Activated CD8-positive, alpha-beta T cell treated with anti-CD3 and anti-CD28 coated beads for 36 hours (primary cell): ENCODE data around the gene PCDHGB3. TPM values are rescaled to one million over a fixed set of nuclear protein-coding genes. Genes with fewer than 3 reads are reported as not detected.

ENCODE experiments used
- ATAC-seq: fragments of 200-7000 bp; cut with Tn5 transposase; one replicate; pipeline ENCODE4 v1.10.0; 2021; ENCODE audit warnings: mild to moderate bottlenecking, moderate library complexity
- CTCF ChIA-PET: fragments of 350-600 bp; sonication (Branson Sonifier 250); formaldehyde crosslinking; loops from one replicate; lab custom pipeline; 2021; ENCODE audit warnings: antibody characterized with exemption; lab: Charles Lee
- POLR2A ChIA-PET: fragments of 350-600 bp; sonication (Branson Sonifier 250); formaldehyde crosslinking; loops from one replicate; lab custom pipeline; 2021; ENCODE audit warnings: antibody characterized with exemption; lab: Charles Lee
- DNase-seq: peaks from one replicate; pipeline ENCODE4 v3.0.0-alpha.2; 2020
- H3K27ac Mint-ChIP-seq: one replicate; pipeline ENCODE4 v1.8.0; 2021; ENCODE audit warnings: mild to moderate bottlenecking, mixed read lengths
- H3K27me3 Mint-ChIP-seq: one replicate; pipeline ENCODE4 v1.8.0; 2021; ENCODE audit warnings: mixed read lengths
- H3K36me3 Mint-ChIP-seq: one replicate; pipeline ENCODE4 v1.8.0; 2021; ENCODE audit warnings: low read depth, mixed read lengths
- H3K4me1 Mint-ChIP-seq: one replicate; pipeline ENCODE4 v1.8.0; 2021; ENCODE audit warnings: low read depth, mixed read lengths
- H3K4me3 Mint-ChIP-seq: one replicate; pipeline ENCODE4 v1.8.0; 2021; ENCODE audit warnings: mild to moderate bottlenecking, moderate library complexity, mixed read lengths
- H3K9me3 Mint-ChIP-seq: one replicate; pipeline ENCODE4 v1.8.0; 2021; ENCODE audit warnings: mixed read lengths
- intact Hi-C: fragments of 100-400 bp; cut with micrococcal nuclease; formaldehyde crosslinking; loops from one replicate; pipeline ENCODE4 v1.10.0; 2022
- total RNA-seq, 2 experiments: library from RNA; stranded (reverse); gene quantifications; one replicate each; pipeline ENCODE4 v1.2.3, GENCODE V29; 2021
- TF ChIP-seq, protein P1 (sequence below): fragments of 200-600 bp; IDR thresholded peaks from one replicate; pipeline ENCODE4 v1.8.0; 2022; ENCODE audit warnings: antibody characterized with exemption, mild to moderate bottlenecking

The PCDHGB3 gene
- total RNA-seq, 2 experiments from 2014 or later = 0.07 to 0.16 TPM

DNA sequence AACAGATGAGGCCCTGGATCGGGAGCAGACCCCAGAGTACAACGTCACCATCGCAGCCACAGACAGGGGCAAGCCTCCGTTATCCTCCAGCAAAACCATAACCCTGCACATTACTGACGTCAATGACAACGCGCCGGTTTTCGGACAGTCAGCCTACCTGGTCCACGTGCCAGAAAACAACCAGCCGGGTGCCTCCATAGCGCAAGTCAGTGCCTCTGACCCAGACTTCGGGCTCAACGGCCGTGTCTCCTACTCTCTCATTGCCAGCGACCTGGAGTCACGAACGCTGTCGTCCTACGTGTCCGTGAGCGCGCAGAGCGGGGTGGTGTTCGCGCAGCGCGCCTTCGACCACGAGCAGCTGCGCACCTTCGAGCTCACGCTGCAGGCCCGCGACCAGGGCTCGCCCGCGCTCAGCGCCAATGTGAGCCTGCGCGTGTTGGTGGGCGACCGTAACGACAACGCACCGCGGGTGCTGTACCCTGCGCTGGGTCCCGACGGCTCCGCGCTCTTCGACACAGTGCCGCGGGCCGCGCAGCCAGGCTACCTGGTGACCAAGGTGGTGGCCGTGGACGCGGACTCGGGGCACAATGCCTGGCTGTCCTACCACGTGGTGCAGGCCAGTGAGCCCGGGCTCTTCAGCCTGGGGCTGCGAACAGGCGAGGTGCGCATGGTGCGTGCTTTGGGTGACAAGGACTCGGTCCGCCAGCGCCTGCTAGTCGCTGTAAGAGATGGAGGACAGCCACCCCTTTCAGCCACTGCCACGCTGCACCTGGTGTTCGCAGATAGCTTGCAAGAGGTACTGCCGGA lies 49.2 kb downstream of the PCDHGB3 start:
- TF ChIP-seq, protein P1, sequence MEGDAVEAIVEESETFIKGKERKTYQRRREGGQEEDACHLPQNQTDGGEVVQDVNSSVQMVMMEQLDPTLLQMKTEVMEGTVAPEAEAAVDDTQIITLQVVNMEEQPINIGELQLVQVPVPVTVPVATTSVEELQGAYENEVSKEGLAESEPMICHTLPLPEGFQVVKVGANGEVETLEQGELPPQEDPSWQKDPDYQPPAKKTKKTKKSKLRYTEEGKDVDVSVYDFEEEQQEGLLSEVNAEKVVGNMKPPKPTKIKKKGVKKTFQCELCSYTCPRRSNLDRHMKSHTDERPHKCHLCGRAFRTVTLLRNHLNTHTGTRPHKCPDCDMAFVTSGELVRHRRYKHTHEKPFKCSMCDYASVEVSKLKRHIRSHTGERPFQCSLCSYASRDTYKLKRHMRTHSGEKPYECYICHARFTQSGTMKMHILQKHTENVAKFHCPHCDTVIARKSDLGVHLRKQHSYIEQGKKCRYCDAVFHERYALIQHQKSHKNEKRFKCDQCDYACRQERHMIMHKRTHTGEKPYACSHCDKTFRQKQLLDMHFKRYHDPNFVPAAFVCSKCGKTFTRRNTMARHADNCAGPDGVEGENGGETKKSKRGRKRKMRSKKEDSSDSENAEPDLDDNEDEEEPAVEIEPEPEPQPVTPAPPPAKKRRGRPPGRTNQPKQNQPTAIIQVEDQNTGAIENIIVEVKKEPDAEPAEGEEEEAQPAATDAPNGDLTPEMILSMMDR = no peak
- Mint-ChIP-seq H3K4me3 (no peak overlapping the region), H3K4me1 (peaks cover 13% of the 10 kb centered on the region), H3K27ac (no peak overlapping the region), H3K9me3 (peaks cover 35% of the 10 kb centered on the region), H3K27me3 (peaks cover 72% of the 10 kb centered on the region), H3K36me3 (peaks cover 35% of the 10 kb centered on the region)
- no peak for ATAC-seq
- ChIA-PET POLR2A (no interaction called here), CTCF (interaction anchor here (0.9 to 6.5 kb wide), 9 partner anchors 11 to 145 kb away, joined by 3 to 71 read pairs (median 10); partner anchors contain the start of genes PCDHGA12, PCDHGC3 and PCDHGC4)
- intact Hi-C loops = no loop called here
- no peak for DNase-seq

GRCh38 chr5:141420855-141421488 lies 50.9 kb downstream of the PCDHGB3 start, which contains the start of gene PCDHGA11:
Gene PCDHGA11, plus strand, starts transcription at chr5:141421051. Its CDS starts 177 bp downstream, at chr5:141421228.
- Mint-ChIP-seq H3K4me1 (peaks cover 8% of the 10 kb centered on the region), H3K36me3 (peaks cover 28% of the 10 kb centered on the region), H3K27ac (no peak within 1 kb of the TSS), H3K9me3 (peaks cover 28% of the 10 kb centered on the region), H3K4me3 (peak within 1 kb of the TSS; percentile 74), H3K27me3 (peaks cover 72% of the 10 kb centered on the region)
- peak; percentile 69 for DNase-seq
- CTCF ChIA-PET = interaction anchor here (0.6 to 6.5 kb wide), 41 partner anchors 8 to 234 kb away, joined by 3 to 71 read pairs (median 4); partner anchors contain the start of genes PCDHB9, PCDHGA1, PCDHGA10 and PCDHGA12
- intact Hi-C loops = no loop called here
- POLR2A ChIA-PET = no interaction called here
- peak; percentile 61 for ATAC-seq
- TF ChIP-seq, protein P1 = peak; percentile 76

DNA sequence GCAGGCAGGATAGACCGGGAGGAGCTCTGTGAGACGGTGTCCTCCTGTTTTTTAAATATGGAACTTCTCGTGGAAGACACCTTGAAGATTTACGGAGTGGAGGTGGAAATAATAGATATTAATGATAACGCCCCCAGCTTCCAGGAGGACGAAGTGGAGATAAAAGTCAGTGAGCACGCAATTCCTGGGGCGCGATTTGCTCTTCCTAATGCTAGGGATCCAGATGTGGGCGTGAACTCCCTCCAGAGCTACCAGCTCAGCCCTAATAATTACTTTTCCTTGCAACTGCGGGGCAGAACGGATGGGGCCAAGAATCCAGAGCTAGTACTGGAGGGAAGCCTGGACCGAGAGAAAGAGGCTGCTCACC lies 51.4 kb downstream of the PCDHGB3 start:
- intact Hi-C loops = no loop called here
- DNase-seq (no peak), ATAC-seq (no peak)
- peaks cover 73% of the 10 kb centered on the region for H3K27me3 Mint-ChIP-seq
- ChIA-PET CTCF (interaction anchor here (0.8 to 6.5 kb wide), 39 partner anchors 8 to 566 kb away, joined by 3 to 71 read pairs (median 4); partner anchors contain the start of genes PCDHA10, PCDHB9, PCDHGA1 and PCDHGA10), POLR2A (no interaction called here)
- H3K4me3 Mint-ChIP-seq = peak overlapping the region; percentile 74
- no peak overlapping the region for H3K27ac Mint-ChIP-seq
- TF ChIP-seq, protein P1 = no peak
- H3K4me1 Mint-ChIP-seq = peaks cover 8% of the 10 kb centered on the region
- peaks cover 28% of the 10 kb centered on the region for H3K9me3 Mint-ChIP-seq
- H3K36me3 Mint-ChIP-seq = peaks cover 28% of the 10 kb centered on the region

Other genes with a start within 250 kb of the PCDHGB3 start
- not detected for gene PCDHB4, start 248.4 kb upstream of the PCDHGB3 start, total RNA-seq
- not detected for gene PCDHB5, start 235.0 kb upstream of the PCDHGB3 start, total RNA-seq
- gene PCDHB6, start 220.2 kb upstream of the PCDHGB3 start, total RNA-seq = not detected
- not detected for gene PCDHB7, start 197.6 kb upstream of the PCDHGB3 start, total RNA-seq
- not detected for gene PCDHB8, start 192.5 kb upstream of the PCDHGB3 start, total RNA-seq
- gene PCDHB16, start 187.9 kb upstream of the PCDHGB3 start, total RNA-seq = not detected
- not detected for gene PCDHB9, start 183.1 kb upstream of the PCDHGB3 start, total RNA-seq
- gene PCDHB10, start 177.9 kb upstream of the PCDHGB3 start, total RNA-seq = not detected
- gene PCDHB11, start 170.6 kb upstream of the PCDHGB3 start, total RNA-seq = not detected
- gene PCDHB12, start 161.5 kb upstream of the PCDHGB3 start, total RNA-seq = not detected
- not detected for gene PCDHB13, start 156.3 kb upstream of the PCDHGB3 start, total RNA-seq
- gene PCDHB14, start 146.9 kb upstream of the PCDHGB3 start, total RNA-seq = not detected
- not detected for gene PCDHB15, start 124.8 kb upstream of the PCDHGB3 start, total RNA-seq
- gene SLC25A2, start 66.2 kb upstream of the PCDHGB3 start, total RNA-seq = under 1 TPM in 1 of 2 experiments, not detected in 1; 0.25 TPM
- gene TAF7, start 49.5 kb upstream of the PCDHGB3 start, total RNA-seq = 10 to 100 TPM; 56.2 to 58.1 TPM
- gene PCDHGA1, start 39.7 kb upstream of the PCDHGB3 start, total RNA-seq = under 1 TPM in 1 of 2 experiments, not detected in 1; 0.07 TPM
- gene PCDHGA2, start 31.5 kb upstream of the PCDHGB3 start, total RNA-seq = not detected
- not detected for gene PCDHGA3, start 26.4 kb upstream of the PCDHGB3 start, total RNA-seq
- not detected for gene PCDHGB1, start 20.1 kb upstream of the PCDHGB3 start, total RNA-seq
- gene PCDHGA4, start 15.2 kb upstream of the PCDHGB3 start, total RNA-seq = not detected
- gene PCDHGB2, start 10.2 kb upstream of the PCDHGB3 start, total RNA-seq = under 1 TPM; 0.11 to 0.14 TPM
- gene PCDHGA5, start 6.1 kb upstream of the PCDHGB3 start, total RNA-seq = not detected
- gene PCDHGA6, start 3.6 kb downstream of the PCDHGB3 start, total RNA-seq = not detected
- gene PCDHGA7, start 12.5 kb downstream of the PCDHGB3 start, total RNA-seq = not detected
- not detected for gene PCDHGB4, start 17.5 kb downstream of the PCDHGB3 start, total RNA-seq
- not detected for gene PCDHGA8, start 22.4 kb downstream of the PCDHGB3 start, total RNA-seq
- gene PCDHGB5, start 27.7 kb downstream of the PCDHGB3 start, total RNA-seq = under 1 TPM in 1 of 2 experiments, not detected in 1; 0.11 TPM
- gene PCDHGA9, start 32.5 kb downstream of the PCDHGB3 start, total RNA-seq = under 1 TPM in 1 of 2 experiments, not detected in 1; 0.09 TPM
- under 1 TPM in 1 of 2 experiments, not detected in 1; 0.09 TPM for gene PCDHGB6, start 37.8 kb downstream of the PCDHGB3 start, total RNA-seq
- not detected for gene PCDHGA10, start 42.7 kb downstream of the PCDHGB3 start, total RNA-seq
- not detected for gene PCDHGB7, start 47.4 kb downstream of the PCDHGB3 start, total RNA-seq
- not detected for gene PCDHGA11, start 50.8 kb downstream of the PCDHGB3 start, total RNA-seq
- not detected for gene PCDHGA12, start 60.3 kb downstream of the PCDHGB3 start, total RNA-seq
- gene PCDHGC3, start 105.7 kb downstream of the PCDHGB3 start, total RNA-seq = not detected
- gene PCDHGC4, start 114.8 kb downstream of the PCDHGB3 start, total RNA-seq = not detected
- not detected for gene PCDHGC5, start 118.8 kb downstream of the PCDHGB3 start, total RNA-seq
- 100 to 1,000 TPM; 209 to 218 TPM for gene DIAPH1, start 248.8 kb downstream of the PCDHGB3 start, total RNA-seq